Fibroblast of the aortic adventitia (primary cell): Measurements from ENCODE around the gene KRT81. TPM values are rescaled to one million over a fixed set of nuclear protein-coding genes. Genes with fewer than 3 reads are reported as not detected.
"Not testable (repeated sequence)": the region's sequence is repeated elsewhere in the genome, so short reads cannot be mapped to it uniquely, and the experiment has no call there.

Experiments used
- DNase-seq: peaks from one replicate; pipeline ENCODE4 v3.0.0-alpha.2; 2010; ENCODE audit warnings: low read depth
- H3K4me3 ChIP-seq: 2 replicates; pipeline ENCODE4 v1.5.1; 2011; ENCODE audit warnings: low read depth, mild to moderate bottlenecking, control low read depth, low read length, moderate library complexity
- CTCF ChIP-seq: IDR thresholded peaks from 2 replicates; pipeline ENCODE4 v1.5.1; 2011; ENCODE audit warnings: mild to moderate bottlenecking, low read length, control low read depth, inconsistent platforms; ENCODE audit not compliant: insufficient read depth
- total RNA-seq: library from RNA; depleted of rRNA; stranded (reverse); fragments of >200 nt; gene quantifications from 2 replicates; pipeline ENCODE4 v1.2.3, GENCODE V29; 2012; ENCODE audit warnings: low replicate concordance

KRT81 gene
- total RNA-seq, 1 donor: not detected

- peak; percentile 24 for DNase-seq
- peak; percentile 18 for TF ChIP-seq CTCF
- peak overlapping the region; percentile 64 for H3K4me3 ChIP-seq
These were observed 16.8 kb upstream of the KRT81 start for GRCh38 chr12:52307836-52308805.

DNA sequence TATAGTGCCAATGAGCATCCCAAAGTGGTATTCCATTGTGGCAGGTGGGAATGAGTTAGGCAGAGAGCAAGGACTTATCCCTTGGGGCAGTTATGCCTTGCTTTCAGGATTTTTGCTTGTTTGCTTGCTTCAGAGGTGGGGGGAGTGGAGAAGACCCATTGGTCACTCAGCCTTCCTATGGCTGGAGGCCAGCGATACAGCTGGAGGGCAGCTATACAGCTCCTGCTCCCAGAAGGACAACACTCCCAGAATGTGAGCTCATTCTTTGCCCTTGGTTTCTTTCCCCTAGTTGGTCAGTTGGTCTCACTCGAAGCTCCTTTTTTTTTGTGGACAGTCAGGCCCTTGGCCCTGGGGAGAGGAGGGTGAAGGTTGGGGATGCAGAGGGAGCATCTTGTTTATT lies 15.4 kb upstream of the KRT81 start:
- DNase-seq: no peak
- TF ChIP-seq CTCF: no peak
- H3K4me3 ChIP-seq: no peak overlapping the region

DNA sequence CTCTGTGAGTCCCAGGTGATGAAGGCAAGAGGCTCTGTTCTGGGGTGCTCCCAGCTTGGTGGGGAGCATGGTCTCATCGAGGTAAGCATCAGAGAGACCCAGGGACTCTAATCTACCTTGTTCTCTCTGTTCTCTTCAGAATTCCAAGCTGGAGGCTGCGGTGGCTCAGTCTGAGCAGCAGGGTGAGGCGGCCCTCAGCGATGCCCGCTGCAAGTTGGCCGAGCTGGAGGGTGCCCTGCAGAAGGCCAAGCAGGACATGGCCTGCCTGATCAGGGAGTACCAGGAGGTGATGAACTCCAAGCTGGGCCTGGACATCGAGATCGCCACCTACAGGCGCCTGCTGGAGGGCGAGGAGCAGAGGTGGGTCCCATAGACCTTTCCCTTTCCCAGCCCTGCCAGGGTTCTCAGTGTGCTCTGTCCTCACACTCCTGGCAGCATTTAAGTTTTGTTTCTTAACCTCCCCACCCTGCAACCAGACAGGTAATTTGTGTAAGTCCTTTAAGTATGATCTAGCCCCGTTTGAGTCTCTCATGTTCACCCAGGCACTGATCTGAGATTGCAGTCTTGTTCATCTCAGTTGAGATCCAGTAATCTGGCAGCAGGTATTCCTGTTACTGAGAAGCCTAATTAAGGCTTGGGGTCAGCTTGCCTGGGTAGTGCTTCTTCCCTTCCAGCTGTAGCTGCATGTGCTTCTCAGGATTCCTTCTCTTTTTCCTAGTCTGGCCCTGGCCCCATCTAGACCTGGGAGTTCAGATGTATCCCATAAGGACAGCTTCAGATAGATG lies 14.8 kb upstream of the KRT81 start:
- DNase-seq: no peak
- TF ChIP-seq CTCF: no peak
- H3K4me3 ChIP-seq: no peak overlapping the region

DNA sequence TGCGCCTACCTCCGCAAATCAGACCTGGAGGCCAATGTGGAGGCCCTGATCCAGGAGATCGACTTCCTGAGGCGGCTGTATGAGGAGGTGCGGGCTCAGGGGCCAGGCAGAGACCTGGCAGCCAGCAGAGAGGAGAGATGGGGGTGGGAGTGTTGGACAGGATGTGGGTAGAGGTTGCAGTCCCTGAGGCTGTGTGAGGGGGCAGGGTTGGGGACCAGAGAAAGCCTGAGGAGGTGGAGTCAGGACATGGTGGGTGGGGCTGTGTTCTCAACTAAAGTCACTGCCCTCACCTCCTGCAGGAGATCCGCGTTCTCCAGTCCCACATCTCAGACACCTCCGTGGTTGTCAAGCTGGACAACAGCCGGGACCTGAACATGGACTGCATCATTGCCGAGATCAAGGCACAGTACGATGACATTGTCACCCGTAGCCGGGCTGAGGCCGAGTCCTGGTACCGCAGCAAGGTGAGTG lies 13.6 kb upstream of the KRT81 start:
- DNase-seq, H3K4me3 ChIP-seq: not testable (repeated sequence)

DNA sequence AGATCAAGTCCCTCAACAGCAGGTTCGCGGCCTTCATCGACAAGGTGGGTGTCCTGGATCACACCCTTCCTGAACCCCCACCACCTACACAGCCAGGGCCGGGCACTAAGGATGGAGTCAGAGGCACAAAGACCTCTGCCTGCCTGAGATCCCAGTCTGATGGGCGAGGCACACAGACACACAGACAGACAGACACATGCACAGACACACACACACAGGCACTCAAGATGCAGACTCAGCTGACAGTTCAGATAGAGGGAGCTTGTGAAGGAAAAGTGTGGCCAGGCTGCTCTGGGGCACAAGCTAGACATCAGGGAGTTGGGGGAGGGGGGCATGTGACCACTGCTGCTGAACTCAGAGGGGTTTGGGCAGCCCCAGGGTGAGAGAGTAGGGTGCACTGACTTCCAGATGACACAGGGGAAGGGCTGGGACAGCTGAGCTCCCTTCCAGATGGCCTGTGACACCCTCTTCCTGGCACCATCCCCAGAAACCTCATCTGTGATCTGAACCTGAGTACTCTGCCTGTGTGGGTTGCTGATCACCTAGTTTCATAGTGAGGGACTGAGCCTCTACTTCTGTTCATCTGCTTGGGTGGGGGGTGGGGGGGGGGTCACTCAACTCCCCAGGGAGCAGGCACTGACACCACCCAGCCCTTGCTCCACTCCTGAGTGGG lies 11.0 kb upstream of the KRT81 start:
- H3K4me3 ChIP-seq, DNase-seq: not testable (repeated sequence)

- not testable (repeated sequence) for H3K4me3 ChIP-seq, DNase-seq
These were observed 10.4 kb upstream of the KRT81 start for GRCh38 chr12:52301721-52302120.

- DNase-seq: no peak
- no peak for TF ChIP-seq CTCF
- no peak overlapping the region for H3K4me3 ChIP-seq
These were observed 9.7 kb upstream of the KRT81 start for GRCh38 chr12:52300796-52301691.
